Endothelial cell (in vitro differentiated cells): ENCODE measurements around the gene DICER1. TPM values are rescaled to one million over a fixed set of nuclear protein-coding genes. Genes with fewer than 3 reads are reported as not detected.
"Not testable (repeated sequence)": the region's sequence is repeated elsewhere in the genome, so short reads cannot be mapped to it uniquely, and the experiment has no call there.

Experiments used
- DNase-seq: peaks from one replicate; pipeline ENCODE4 v3.0.0; 2021; ENCODE audit warnings: low spot score
- H3K27ac Mint-ChIP-seq: one replicate; pipeline ENCODE4 v1.8.0; 2021; ENCODE audit warnings: mixed read lengths, inconsistent platforms; ENCODE audit not compliant: unreplicated experiment
- H3K27me3 Mint-ChIP-seq: one replicate; pipeline ENCODE4 v1.8.0; 2021; ENCODE audit warnings: mild to moderate bottlenecking, moderate library complexity, mixed read lengths, inconsistent platforms; ENCODE audit not compliant: unreplicated experiment
- H3K36me3 Mint-ChIP-seq: one replicate; pipeline ENCODE4 v1.8.0; 2021; ENCODE audit warnings: mild to moderate bottlenecking, low read depth, mixed read lengths, inconsistent platforms; ENCODE audit not compliant: unreplicated experiment
- H3K4me1 Mint-ChIP-seq: one replicate; pipeline ENCODE4 v1.8.0; 2021; ENCODE audit warnings: mild to moderate bottlenecking, mixed read lengths, inconsistent platforms; ENCODE audit not compliant: unreplicated experiment
- H3K4me3 Mint-ChIP-seq: one replicate; pipeline ENCODE4 v1.8.0; 2021; ENCODE audit warnings: mild to moderate bottlenecking, mixed read lengths, inconsistent platforms; ENCODE audit not compliant: unreplicated experiment
- H3K9me3 Mint-ChIP-seq: one replicate; pipeline ENCODE4 v1.8.0; 2021; ENCODE audit warnings: mixed read lengths, inconsistent platforms; ENCODE audit not compliant: unreplicated experiment
- total RNA-seq: library from RNA; stranded (reverse); fragmentation: NEBNext Ultra II Directional; extraction: Animal tissue kit (Norgen Biotek cat#: 25700); gene quantifications from one replicate; pipeline ENCODE4 v1.2.1, GENCODE V29; 2021; ENCODE audit not compliant: unreplicated experiment
- TF ChIP-seq, protein P1 (sequence below): fragments of 200-600 bp; sonication (generic); IDR thresholded peaks from one replicate; pipeline ENCODE4 v1.5.0; 2021; ENCODE audit warnings: antibody characterized with exemption; ENCODE audit not compliant: unreplicated experiment

The DICER1 gene
- total RNA-seq, 1 donor from 2014 or later: 69.2 TPM

DNA sequence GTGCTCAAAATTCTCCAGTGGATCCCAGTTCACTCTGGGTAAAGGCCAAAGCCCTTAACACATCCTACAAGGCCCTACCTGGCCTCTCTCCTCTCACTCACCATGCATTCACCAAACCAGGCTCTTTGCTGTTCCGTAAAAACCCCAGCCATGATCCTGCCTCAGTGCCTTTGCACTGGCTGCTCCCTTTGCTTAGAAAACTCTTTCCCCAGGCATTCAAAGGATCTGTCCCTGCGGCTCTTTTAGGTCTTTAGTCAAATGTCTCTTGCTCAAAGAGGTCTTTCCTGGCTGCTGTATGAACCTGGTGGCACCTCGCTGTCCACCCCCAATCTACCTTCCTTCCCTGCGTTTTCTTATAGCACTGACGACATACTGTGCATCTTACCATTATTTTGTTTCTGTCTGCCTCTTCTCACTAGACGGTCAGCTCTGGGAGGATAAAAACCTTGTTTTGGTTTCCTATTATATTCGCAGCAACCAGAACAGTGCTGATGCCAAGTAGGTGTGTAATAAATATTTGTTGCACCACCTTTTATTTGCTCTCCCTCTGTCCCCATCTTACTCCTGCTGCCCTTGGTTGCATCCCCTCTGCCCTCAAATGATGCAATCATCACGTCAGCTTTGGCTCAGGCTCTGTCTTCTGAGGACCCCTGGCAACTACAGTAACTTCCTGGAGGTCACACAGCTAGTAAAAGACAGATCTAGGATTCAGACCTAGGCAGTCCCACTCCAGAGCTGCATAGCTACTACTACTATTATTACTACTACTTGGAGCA lies 23.8 kb upstream of the DICER1 start:
- Mint-ChIP-seq H3K4me3 (no peak overlapping the region), H3K27me3 (peaks cover 1% of the 10 kb centered on the region), H3K36me3 (no peaks in the 10 kb centered on the region), H3K9me3 (no peaks in the 10 kb centered on the region), H3K4me1 (peaks cover 18% of the 10 kb centered on the region), H3K27ac (no peak overlapping the region)
- TF ChIP-seq, protein P1, sequence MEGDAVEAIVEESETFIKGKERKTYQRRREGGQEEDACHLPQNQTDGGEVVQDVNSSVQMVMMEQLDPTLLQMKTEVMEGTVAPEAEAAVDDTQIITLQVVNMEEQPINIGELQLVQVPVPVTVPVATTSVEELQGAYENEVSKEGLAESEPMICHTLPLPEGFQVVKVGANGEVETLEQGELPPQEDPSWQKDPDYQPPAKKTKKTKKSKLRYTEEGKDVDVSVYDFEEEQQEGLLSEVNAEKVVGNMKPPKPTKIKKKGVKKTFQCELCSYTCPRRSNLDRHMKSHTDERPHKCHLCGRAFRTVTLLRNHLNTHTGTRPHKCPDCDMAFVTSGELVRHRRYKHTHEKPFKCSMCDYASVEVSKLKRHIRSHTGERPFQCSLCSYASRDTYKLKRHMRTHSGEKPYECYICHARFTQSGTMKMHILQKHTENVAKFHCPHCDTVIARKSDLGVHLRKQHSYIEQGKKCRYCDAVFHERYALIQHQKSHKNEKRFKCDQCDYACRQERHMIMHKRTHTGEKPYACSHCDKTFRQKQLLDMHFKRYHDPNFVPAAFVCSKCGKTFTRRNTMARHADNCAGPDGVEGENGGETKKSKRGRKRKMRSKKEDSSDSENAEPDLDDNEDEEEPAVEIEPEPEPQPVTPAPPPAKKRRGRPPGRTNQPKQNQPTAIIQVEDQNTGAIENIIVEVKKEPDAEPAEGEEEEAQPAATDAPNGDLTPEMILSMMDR: no peak
- DNase-seq: no peak

DNA sequence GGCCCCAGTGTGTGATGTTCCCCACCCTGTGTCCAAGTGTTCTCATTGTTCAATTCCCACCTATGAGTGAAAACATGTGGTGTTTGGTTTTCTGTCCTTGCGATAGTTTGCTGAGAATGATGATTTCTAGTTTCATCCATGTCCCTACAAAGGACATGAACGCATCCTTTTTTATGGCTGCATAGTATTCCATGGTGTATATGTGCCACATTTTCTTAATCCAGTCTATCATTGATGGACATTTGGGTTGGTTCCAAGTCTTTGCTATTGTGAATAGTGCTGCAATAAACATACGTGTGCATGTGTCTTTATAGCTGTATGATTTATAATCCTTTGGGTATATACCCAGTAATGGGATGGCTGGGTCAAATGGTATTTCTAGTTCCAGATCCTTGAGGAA lies 18.3 kb upstream of the DICER1 start:
- H3K4me1 Mint-ChIP-seq: peaks cover 20% of the 10 kb centered on the region
- H3K9me3 Mint-ChIP-seq, H3K27ac Mint-ChIP-seq, H3K4me3 Mint-ChIP-seq, H3K27me3 Mint-ChIP-seq, H3K36me3 Mint-ChIP-seq, DNase-seq: not testable (repeated sequence)

DNA sequence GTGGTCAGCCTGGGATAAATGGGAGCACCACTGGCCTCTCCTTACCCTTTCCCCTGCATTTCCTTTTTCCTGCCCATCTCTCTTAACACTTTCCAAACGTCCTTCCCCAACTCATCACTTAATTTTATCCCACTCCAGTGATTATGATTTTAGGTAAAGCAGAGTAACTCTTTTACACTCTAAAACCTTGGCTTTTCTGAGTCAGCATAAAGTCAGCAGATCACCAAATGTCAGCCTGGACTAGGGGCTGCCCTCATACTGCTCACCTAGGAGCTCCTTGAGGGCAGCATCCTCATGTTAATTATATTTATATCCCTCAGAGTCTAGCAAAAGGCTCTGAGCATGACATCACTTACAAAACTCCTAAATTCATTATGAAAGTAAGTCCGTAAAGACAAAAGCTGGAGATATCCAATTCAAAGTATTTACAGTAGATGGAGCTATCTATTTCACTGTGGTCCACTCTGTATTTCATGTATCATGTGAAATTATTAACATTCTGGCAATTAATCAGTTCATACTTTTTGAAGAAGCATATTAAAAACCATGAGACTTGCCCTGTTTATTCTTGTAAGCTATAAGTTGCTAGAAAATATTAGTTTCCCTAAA lies 17.0 kb upstream of the DICER1 start:
- Mint-ChIP-seq H3K4me3 (no peak overlapping the region), H3K27me3 (no peaks in the 10 kb centered on the region), H3K9me3 (no peaks in the 10 kb centered on the region), H3K4me1 (peaks cover 20% of the 10 kb centered on the region), H3K36me3 (no peaks in the 10 kb centered on the region), H3K27ac (no peak overlapping the region)
- no peak for DNase-seq
- TF ChIP-seq, protein P1: no peak

DNA sequence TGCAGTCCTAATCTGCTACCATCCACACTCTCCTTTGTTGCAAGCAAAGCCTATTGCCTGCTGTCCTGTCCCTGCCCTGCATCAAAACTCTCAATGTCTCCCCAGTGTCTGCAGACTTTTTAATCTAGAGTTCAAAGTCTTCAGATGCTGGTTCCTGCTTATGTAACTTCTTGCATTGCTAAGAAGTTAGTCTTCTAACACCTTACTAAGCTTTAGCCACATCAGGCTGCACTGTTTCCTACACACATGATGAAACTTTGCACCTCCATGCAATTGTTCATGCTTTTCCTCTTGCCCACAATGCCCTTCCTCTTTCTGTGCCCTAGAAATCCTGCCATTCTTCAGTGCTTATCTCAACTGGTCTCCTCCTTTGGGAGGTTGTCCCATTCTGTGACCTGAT lies 16.2 kb upstream of the DICER1 start:
- peaks cover 2% of the 10 kb centered on the region for H3K27me3 Mint-ChIP-seq
- TF ChIP-seq, protein P1: no peak
- H3K27ac Mint-ChIP-seq: no peak overlapping the region
- H3K4me3 Mint-ChIP-seq: no peak overlapping the region
- DNase-seq: no peak
- peaks cover 20% of the 10 kb centered on the region for H3K4me1 Mint-ChIP-seq
- no peaks in the 10 kb centered on the region for H3K36me3 Mint-ChIP-seq
- H3K9me3 Mint-ChIP-seq: no peaks in the 10 kb centered on the region

DNA sequence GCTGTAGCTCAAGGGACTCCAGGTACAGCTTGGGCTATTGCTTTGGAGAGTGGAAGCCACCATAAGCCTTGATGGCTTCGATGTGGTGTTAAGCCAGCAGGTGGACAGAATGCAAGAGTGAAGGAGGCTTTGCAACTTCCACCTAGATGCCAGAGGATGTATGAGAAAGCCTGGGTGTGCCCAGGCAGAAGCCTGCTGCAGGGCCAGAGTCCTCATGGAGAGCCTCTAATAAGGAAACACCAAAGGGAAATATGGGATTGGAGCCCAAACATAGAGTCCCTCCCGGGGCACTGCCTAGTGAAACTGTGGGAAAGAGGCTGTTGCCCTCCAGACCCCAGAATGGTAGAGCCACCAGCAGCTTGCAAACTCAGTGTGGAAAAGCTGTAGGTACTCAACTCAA lies 9.8 kb upstream of the DICER1 start:
- Mint-ChIP-seq H3K4me1 (no peaks in the 10 kb centered on the region), H3K27me3 (peaks cover 4% of the 10 kb centered on the region), H3K9me3 (peaks cover 5% of the 10 kb centered on the region), H3K27ac (no peak overlapping the region), H3K36me3 (peaks cover 12% of the 10 kb centered on the region), H3K4me3 (no peak overlapping the region)
- TF ChIP-seq, protein P1: no peak
- DNase-seq: no peak
